SU-DHL-6 (cell line): ENCODE measurements around the gene MYOM3.

Experiments
- H2AFZ ChIP-seq: fragments of 200-600 bp; sonication (generic); 2 replicates; pipeline ENCODE4 v1.6.1; 2014; ENCODE audit warnings: low read depth, mild to moderate bottlenecking, moderate library complexity, mixed read lengths, antibody characterized with exemption, low read length; ENCODE audit not compliant: severe bottlenecking
- H3F3A ChIP-seq: fragments of 200-600 bp; shearing (Covaris generic); 2 replicates; pipeline ENCODE4 v1.6.0; 2016; ENCODE audit warnings: antibody characterized with exemption, mild to moderate bottlenecking; ENCODE audit not compliant: insufficient read depth
- H3K27ac ChIP-seq: fragments of 200-600 bp; sonication (generic); 2 replicates; pipeline ENCODE4 v1.5.1; 2016; ENCODE audit warnings: low read depth, mild to moderate bottlenecking, low read length, moderate library complexity, mixed read lengths
- H3K27me3 ChIP-seq: fragments of 200-600 bp; sonication (generic), shearing (Covaris generic); 2 replicates; pipeline ENCODE4 v1.6.0; 2014; ENCODE audit warnings: mild to moderate bottlenecking, low read length
- H3K36me3 ChIP-seq: fragments of 200-600 bp; sonication (generic); 2 replicates; pipeline ENCODE4 v1.6.1; 2014; ENCODE audit warnings: mild to moderate bottlenecking, low read length, mixed read lengths
- H3K4me2 ChIP-seq: fragments of 300-600, 200-600 bp; shearing (Covaris generic), sonication (generic); 2 replicates; pipeline ENCODE4 v1.6.0; 2014; ENCODE audit warnings: low read length, low read depth, mild to moderate bottlenecking; ENCODE audit not compliant: poor library complexity, severe bottlenecking
- H3K4me3 ChIP-seq: fragments of 200-600 bp; sonication (generic); 2 replicates; pipeline ENCODE4 v1.5.1; 2014; ENCODE audit warnings: antibody characterized with exemption, low read length, mild to moderate bottlenecking, mixed read lengths; ENCODE audit not compliant: insufficient read depth, poor library complexity, severe bottlenecking
- H3K79me2 ChIP-seq: fragments of 200-600 bp; sonication (generic); 2 replicates; pipeline ENCODE4 v1.6.1; 2014; ENCODE audit warnings: mild to moderate bottlenecking, low read length, moderate library complexity; ENCODE audit not compliant: insufficient read depth
- H3K9ac ChIP-seq: fragments of 200-600 bp; sonication (generic); 2 replicates; pipeline ENCODE4 v1.7.0; 2014; ENCODE audit warnings: mild to moderate bottlenecking, low read length
- H3K9me2 ChIP-seq: fragments of 200-600 bp; sonication (generic); replicated peaks from 2 replicates; pipeline ENCODE4 v1.6.1; 2014; ENCODE audit warnings: low read length; ENCODE audit not compliant: insufficient read depth
- H3K9me3 ChIP-seq: fragments of 200-600 bp; sonication (generic); 2 replicates; pipeline ENCODE4 v1.6.1; 2014; ENCODE audit warnings: low read length, mixed read lengths; ENCODE audit not compliant: insufficient read depth
- H4K20me1 ChIP-seq: fragments of 200-600 bp; sonication (generic); 2 replicates; pipeline ENCODE4 v1.6.1; 2014; ENCODE audit warnings: low read depth, mild to moderate bottlenecking, antibody characterized with exemption, low read length, moderate library complexity, mixed read lengths
- CTCF ChIP-seq: fragments of 200-600 bp; sonication (generic); IDR thresholded peaks from one replicate; pipeline ENCODE4 v1.5.1; 2017; ENCODE audit warnings: antibody characterized with exemption, mild to moderate bottlenecking, low read length, moderate library complexity; ENCODE audit not compliant: insufficient read depth, poor library complexity, severe bottlenecking
- EZH2phosphoT487 ChIP-seq: fragments of 200-600 bp; sonication (generic), shearing (Covaris generic); conservative IDR thresholded peaks from 2 replicates; pipeline ENCODE4 v1.6.1; 2018; ENCODE audit warnings: mild to moderate bottlenecking, antibody characterized with exemption, low read length, moderate library complexity, mixed read lengths

The MYOM3 gene

GRCh38 chr1:24101796-24102586, 9.9 kb downstream of the MYOM3 start:
- Histone ChIP-seq H3K9me3 (no peaks in the 10 kb centered on the region), H3K27ac (no peak overlapping the region), H3K27me3 (no peaks in the 10 kb centered on the region), H3F3A (no peaks in the 10 kb centered on the region), H3K9ac (no peak overlapping the region), H2AFZ (no peak overlapping the region), H3K4me2 (no peak overlapping the region), H3K79me2 (no peaks in the 10 kb centered on the region), H3K36me3 (no peaks in the 10 kb centered on the region), H3K4me3 (no peak overlapping the region), H3K9me2 (no peaks in the 10 kb centered on the region), H4K20me1 (no peaks in the 10 kb centered on the region)
- no peak for TF ChIP-seq CTCF
- no peak for TF ChIP-seq EZH2phosphoT487

GRCh38 chr1:24100945-24101737, 10.8 kb downstream of the MYOM3 start:
- TF ChIP-seq CTCF, result no peak
- no peak for TF ChIP-seq EZH2phosphoT487
- Histone ChIP-seq H2AFZ (no peak overlapping the region), H3K4me3 (no peak overlapping the region), H3K4me2 (no peak overlapping the region), H3K9me3 (no peaks in the 10 kb centered on the region), H3K79me2 (no peaks in the 10 kb centered on the region), H3F3A (no peaks in the 10 kb centered on the region), H3K36me3 (no peaks in the 10 kb centered on the region), H4K20me1 (no peaks in the 10 kb centered on the region), H3K9me2 (no peaks in the 10 kb centered on the region), H3K27me3 (no peaks in the 10 kb centered on the region), H3K27ac (no peak overlapping the region), H3K9ac (no peak overlapping the region)

GRCh38 chr1:24098943-24099638, 12.8 kb downstream of the MYOM3 start:
- H3F3A ChIP-seq, result no peaks in the 10 kb centered on the region
- H3K79me2 ChIP-seq, result no peaks in the 10 kb centered on the region
- no peak overlapping the region for H3K4me2 ChIP-seq
- H3K36me3 ChIP-seq, result no peaks in the 10 kb centered on the region
- H2AFZ ChIP-seq, result no peak overlapping the region
- H3K9me2 ChIP-seq, result no peaks in the 10 kb centered on the region
- TF ChIP-seq CTCF, result no peak
- TF ChIP-seq EZH2phosphoT487, result no peak
- no peak overlapping the region for H3K9ac ChIP-seq
- H3K9me3 ChIP-seq, result no peaks in the 10 kb centered on the region
- H4K20me1 ChIP-seq, result no peaks in the 10 kb centered on the region
- H3K4me3 ChIP-seq, result no peak overlapping the region
- no peaks in the 10 kb centered on the region for H3K27me3 ChIP-seq
- H3K27ac ChIP-seq, result no peak overlapping the region
